ENCODE data around the gene CMSS1.

DNA sequence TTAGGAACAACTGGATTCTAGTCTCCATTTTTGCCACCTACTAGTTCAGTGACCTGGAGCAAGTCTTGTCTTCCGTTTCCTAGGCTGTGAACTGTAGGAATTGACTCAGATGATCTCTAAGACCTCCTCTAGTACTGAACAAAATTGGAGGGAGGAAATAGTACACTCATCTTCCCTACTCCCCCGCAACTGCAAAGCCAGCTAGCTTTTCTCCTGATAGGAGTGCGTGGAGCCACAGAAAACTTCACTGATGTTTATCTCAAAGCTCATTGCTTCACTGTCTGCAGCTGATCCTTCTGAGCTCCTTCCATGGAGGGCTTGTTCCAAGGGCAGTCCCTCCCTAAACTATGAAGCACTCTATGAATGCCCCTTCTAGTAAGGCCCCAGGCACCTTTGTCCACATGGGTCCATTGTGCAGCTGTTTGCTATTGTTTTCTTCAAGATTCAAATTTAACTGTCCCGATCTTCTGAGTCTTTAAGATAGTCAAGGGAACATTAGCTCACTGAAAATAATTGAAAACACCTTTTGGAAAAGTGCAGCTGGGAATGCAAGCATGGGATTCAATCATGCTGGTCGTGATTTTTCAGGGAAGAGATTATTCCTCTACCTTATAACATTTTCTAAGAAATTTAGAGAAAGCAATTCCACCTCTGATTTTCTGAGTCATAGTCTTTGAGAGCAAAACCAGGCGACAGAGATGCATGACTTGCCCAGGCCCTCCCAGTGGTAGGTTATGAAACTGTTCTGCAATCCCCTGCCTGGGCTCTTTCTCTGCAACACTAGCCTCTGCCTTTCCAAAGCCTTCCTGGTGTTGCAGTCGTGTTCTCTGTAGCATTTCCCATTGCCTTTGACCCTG lies 272.4 kb downstream of the CMSS1 start:
- TF ChIP-seq, protein P1, sequence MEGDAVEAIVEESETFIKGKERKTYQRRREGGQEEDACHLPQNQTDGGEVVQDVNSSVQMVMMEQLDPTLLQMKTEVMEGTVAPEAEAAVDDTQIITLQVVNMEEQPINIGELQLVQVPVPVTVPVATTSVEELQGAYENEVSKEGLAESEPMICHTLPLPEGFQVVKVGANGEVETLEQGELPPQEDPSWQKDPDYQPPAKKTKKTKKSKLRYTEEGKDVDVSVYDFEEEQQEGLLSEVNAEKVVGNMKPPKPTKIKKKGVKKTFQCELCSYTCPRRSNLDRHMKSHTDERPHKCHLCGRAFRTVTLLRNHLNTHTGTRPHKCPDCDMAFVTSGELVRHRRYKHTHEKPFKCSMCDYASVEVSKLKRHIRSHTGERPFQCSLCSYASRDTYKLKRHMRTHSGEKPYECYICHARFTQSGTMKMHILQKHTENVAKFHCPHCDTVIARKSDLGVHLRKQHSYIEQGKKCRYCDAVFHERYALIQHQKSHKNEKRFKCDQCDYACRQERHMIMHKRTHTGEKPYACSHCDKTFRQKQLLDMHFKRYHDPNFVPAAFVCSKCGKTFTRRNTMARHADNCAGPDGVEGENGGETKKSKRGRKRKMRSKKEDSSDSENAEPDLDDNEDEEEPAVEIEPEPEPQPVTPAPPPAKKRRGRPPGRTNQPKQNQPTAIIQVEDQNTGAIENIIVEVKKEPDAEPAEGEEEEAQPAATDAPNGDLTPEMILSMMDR (IDR thresholded peaks at IDR 0.05) = peak in 4 of 6 experiments; percentile 7 to 65 (median 38)
- TF ChIP-seq POLR2A (IDR thresholded peaks at IDR 0.05) = no peak
